GM21423 (cell line): ENCODE data around the gene NDUFC1.

Experiments used
- ATAC-seq: cut with Tn5 transposase; IDR thresholded peaks from one replicate; pipeline ENCODE4 v1.9.1; 2021; ENCODE audit warnings: mild to moderate bottlenecking, moderate library complexity; ENCODE audit not compliant: unreplicated experiment

Gene NDUFC1

GRCh38 chr4:139300431-139301112 lies 1.7 kb downstream of the NDUFC1 start:
- peak; percentile 7 for ATAC-seq

- ATAC-seq, result no peak
These were observed 2.7 kb downstream of the NDUFC1 start for GRCh38 chr4:139299536-139299935.

GRCh38 chr4:139297001-139297410 lies 5.3 kb downstream of the NDUFC1 start:
- ATAC-seq, result no peak

- peak; percentile 3 for ATAC-seq
These were observed 6.4 kb downstream of the NDUFC1 start for GRCh38 chr4:139295942-139296299.

- ATAC-seq, result peak; percentile 93
These were observed 6.9 kb downstream of the NDUFC1 start for GRCh38 chr4:139295206-139295941.

GRCh38 chr4:139286186-139286698 lies 16.0 kb downstream of the NDUFC1 start:
- no peak for ATAC-seq

- no peak for ATAC-seq
These were observed 19.6 kb downstream of the NDUFC1 start for GRCh38 chr4:139282721-139283075.

GRCh38 chr4:139282065-139282720 lies 20.1 kb downstream of the NDUFC1 start:
- no peak for ATAC-seq

- ATAC-seq, result no peak
These were observed 22.3 kb downstream of the NDUFC1 start, which contains the start of gene MGARP for GRCh38 chr4:139279760-139280620. TSS of gene MGARP (minus strand) at chr4:139280225. CDS start at chr4:139280158, 67 bp downstream.

- ATAC-seq, result no peak
These were observed 23.1 kb downstream of the NDUFC1 start for GRCh38 chr4:139278912-139279759.

- no peak for ATAC-seq
These were observed 23.8 kb downstream of the NDUFC1 start for GRCh38 chr4:139278485-139278884.

GRCh38 chr4:139275281-139275735 lies 27.0 kb downstream of the NDUFC1 start:
- ATAC-seq, result no peak

GRCh38 chr4:139274790-139275189 lies 27.5 kb downstream of the NDUFC1 start:
- ATAC-seq, result no peak

- no peak for ATAC-seq
These were observed 28.4 kb downstream of the NDUFC1 start for GRCh38 chr4:139273835-139274234.

GRCh38 chr4:139267301-139267700 lies 35.0 kb downstream of the NDUFC1 start:
- ATAC-seq, result no peak

- ATAC-seq, result peak; percentile 96
These were observed 35.6 kb downstream of the NDUFC1 start for GRCh38 chr4:139266583-139267257.

GRCh38 chr4:139266208-139266582 lies 36.1 kb downstream of the NDUFC1 start:
- ATAC-seq, result peak; percentile 0

GRCh38 chr4:139265654-139266053 lies 36.6 kb downstream of the NDUFC1 start:
- ATAC-seq, result no peak

GRCh38 chr4:139256349-139256748 lies 45.9 kb downstream of the NDUFC1 start:
- ATAC-seq, result no peak
